Right lobe of liver (tissue), 4 donors: ENCODE measurements around the gene CRIP3.

ENCODE experiments used
- POLR2A ChIP-seq: fragments of 450-650 bp; IDR thresholded peaks from one replicate; pipeline ENCODE4 v1.6.1; 2017; ENCODE audit warnings: antibody characterized with exemption, mild to moderate bottlenecking
- TF ChIP-seq, protein P1 (sequence below), 4 donors: fragments of 200-600 bp in 3 of 4; fragments of 450-650 bp in 1 of 4; IDR thresholded peaks; one replicate each; pipeline versions ENCODE4 v1.5.1 to v1.8.0; 2016 to 2022; ENCODE audit warnings: antibody characterized with exemption in 4 of 4, mild to moderate bottlenecking in 2 of 4
- donor health status: DM: no; HTN: no; CAD: no.
- donor health status: DM: no; HTN: no; CAD: no.
- donor health status: DM: no; HTN: yes; CAD: no.

DNA sequence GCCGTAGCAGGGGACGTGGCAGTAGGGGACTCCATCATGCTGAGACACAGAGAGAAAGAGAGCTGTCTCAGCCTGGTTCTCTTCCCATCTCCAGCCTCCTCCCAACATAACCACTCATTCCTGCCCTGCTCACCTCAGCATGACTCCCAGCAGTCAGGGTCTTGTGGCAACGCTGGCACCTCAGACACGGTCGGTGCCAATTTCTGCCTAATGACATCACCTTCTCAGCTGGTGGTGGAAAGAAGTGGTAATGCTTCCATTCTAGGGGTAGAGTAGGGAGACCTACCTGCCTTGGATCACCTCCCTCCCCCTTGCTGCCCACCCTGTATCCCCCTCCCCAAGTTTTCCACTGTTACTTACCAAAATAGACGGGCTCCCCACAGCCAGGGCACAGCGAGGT is 2.5 kb downstream of the CRIP3 start:
- TF ChIP-seq POLR2A, result no peak
- TF ChIP-seq, protein P1, sequence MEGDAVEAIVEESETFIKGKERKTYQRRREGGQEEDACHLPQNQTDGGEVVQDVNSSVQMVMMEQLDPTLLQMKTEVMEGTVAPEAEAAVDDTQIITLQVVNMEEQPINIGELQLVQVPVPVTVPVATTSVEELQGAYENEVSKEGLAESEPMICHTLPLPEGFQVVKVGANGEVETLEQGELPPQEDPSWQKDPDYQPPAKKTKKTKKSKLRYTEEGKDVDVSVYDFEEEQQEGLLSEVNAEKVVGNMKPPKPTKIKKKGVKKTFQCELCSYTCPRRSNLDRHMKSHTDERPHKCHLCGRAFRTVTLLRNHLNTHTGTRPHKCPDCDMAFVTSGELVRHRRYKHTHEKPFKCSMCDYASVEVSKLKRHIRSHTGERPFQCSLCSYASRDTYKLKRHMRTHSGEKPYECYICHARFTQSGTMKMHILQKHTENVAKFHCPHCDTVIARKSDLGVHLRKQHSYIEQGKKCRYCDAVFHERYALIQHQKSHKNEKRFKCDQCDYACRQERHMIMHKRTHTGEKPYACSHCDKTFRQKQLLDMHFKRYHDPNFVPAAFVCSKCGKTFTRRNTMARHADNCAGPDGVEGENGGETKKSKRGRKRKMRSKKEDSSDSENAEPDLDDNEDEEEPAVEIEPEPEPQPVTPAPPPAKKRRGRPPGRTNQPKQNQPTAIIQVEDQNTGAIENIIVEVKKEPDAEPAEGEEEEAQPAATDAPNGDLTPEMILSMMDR (IDR thresholded peaks at IDR 0.05), result no peak
